Transverse colon (tissue), 3 donors: ENCODE results near the gene PICK1.

ENCODE experiments used
- EP300 ChIP-seq: sonication (generic); formaldehyde crosslinking; IDR thresholded peaks from one replicate; pipeline ENCODE4 v1.6.1; 2017; ENCODE audit warnings: antibody characterized with exemption, low read depth
- POLR2A ChIP-seq: fragments of 450-650 bp; IDR thresholded peaks from one replicate; pipeline ENCODE4 v1.6.1; 2016; ENCODE audit warnings: antibody characterized with exemption, mild to moderate bottlenecking, moderate library complexity
- TF ChIP-seq, protein P1 (sequence below), 5 experiments: fragments of 200-600 bp in 3 of 5; fragments of 450-650 bp in 2 of 5; sonication (generic) in 3 of 5; IDR thresholded peaks; 1 replicate in 2 of 5; 2 replicates in 3 of 5; pipeline ENCODE4 v1.5.1; 2016 to 2017; ENCODE audit warnings: antibody characterized with exemption in 5 of 5, inconsistent platforms in 3 of 5, mild to moderate bottlenecking in 2 of 5, moderate library complexity in 1 of 5

DNA sequence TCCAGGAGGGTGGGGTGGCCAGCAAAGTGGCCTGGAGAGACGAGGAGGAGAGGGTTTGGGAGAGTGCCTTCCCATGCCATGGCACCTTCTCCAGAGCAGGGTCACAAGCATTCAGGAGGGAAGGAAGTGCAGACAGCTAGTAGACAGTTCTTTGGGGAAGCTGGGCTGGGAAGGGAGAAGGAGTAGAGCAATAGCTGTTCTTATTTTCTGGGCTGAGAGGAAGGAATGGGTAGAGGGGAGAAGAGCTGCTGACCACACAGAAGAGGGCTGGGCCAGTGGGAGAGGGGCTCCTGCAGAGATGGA is 14.8 kb upstream of the PICK1 start:
- TF ChIP-seq, protein P1, sequence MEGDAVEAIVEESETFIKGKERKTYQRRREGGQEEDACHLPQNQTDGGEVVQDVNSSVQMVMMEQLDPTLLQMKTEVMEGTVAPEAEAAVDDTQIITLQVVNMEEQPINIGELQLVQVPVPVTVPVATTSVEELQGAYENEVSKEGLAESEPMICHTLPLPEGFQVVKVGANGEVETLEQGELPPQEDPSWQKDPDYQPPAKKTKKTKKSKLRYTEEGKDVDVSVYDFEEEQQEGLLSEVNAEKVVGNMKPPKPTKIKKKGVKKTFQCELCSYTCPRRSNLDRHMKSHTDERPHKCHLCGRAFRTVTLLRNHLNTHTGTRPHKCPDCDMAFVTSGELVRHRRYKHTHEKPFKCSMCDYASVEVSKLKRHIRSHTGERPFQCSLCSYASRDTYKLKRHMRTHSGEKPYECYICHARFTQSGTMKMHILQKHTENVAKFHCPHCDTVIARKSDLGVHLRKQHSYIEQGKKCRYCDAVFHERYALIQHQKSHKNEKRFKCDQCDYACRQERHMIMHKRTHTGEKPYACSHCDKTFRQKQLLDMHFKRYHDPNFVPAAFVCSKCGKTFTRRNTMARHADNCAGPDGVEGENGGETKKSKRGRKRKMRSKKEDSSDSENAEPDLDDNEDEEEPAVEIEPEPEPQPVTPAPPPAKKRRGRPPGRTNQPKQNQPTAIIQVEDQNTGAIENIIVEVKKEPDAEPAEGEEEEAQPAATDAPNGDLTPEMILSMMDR (IDR thresholded peaks at IDR 0.05), result no peak
- TF ChIP-seq POLR2A, result no peak
- TF ChIP-seq EP300, result no peak
